Cardiac muscle cell (in vitro differentiated cells and primary cell): ENCODE results near the gene C19orf25. TPM values are rescaled to one million over a fixed set of nuclear protein-coding genes. Genes with fewer than 3 reads are reported as not detected.

Source experiments
- DNase-seq, 2 donors: peaks; one replicate each; pipeline versions ENCODE4 v3.0.0 to v3.0.0-alpha.2; 2010 to 2017; ENCODE audit warnings: low read depth in 1 of 2, low spot score in 1 of 2
- H3K27ac ChIP-seq: fragments of 200-600 bp; sonication (generic); 2 replicates; pipeline ENCODE4 v1.5.1; 2016
- H3K27me3 ChIP-seq: fragments of 200-600 bp; sonication (generic); 2 replicates; pipeline ENCODE4 v1.6.0; 2016; ENCODE audit warnings: control low read depth
- H3K36me3 ChIP-seq: fragments of 200-600 bp; sonication (generic); 2 replicates; pipeline ENCODE4 v1.5.1; 2016; ENCODE audit warnings: control low read depth
- H3K4me1 ChIP-seq: fragments of 200-600 bp; sonication (generic); 2 replicates; pipeline ENCODE4 v1.8.1; 2017; ENCODE audit warnings: low read depth, mild to moderate bottlenecking, mixed run types
- H3K4me3 ChIP-seq: fragments of 200-600 bp; sonication (generic); 2 replicates; pipeline ENCODE4 v1.5.1; 2016; ENCODE audit warnings: mild to moderate bottlenecking
- H3K9me3 ChIP-seq: fragments of 200-600 bp; sonication (generic); 2 replicates; pipeline ENCODE4 v1.5.1; 2017; ENCODE audit warnings: low read depth, mild to moderate bottlenecking, control low read depth
- polyA plus RNA-seq: library from polyadenylated mRNA; unstranded; fragments of >200 nt; fragmentation: Nextera tagmentation; extraction: Ambion mirVana; gene quantifications from 2 replicates; pipeline ENCODE4 v1.2.1, GENCODE V29; 2016
- total RNA-seq: library from RNA; depleted of rRNA; stranded (reverse); fragments of >200 nt; gene quantifications from 2 replicates; pipeline ENCODE4 v1.2.3, GENCODE V29; 2016
- TF ChIP-seq, protein P1 (sequence below): IDR thresholded peaks from 2 replicates; pipeline ENCODE4 v1.5.1; 2012; ENCODE audit warnings: low read depth, mild to moderate bottlenecking, low read length

The C19orf25 gene
- total and polyA plus RNA-seq, 2 experiments from 2014 or later: 52.4 to 84.9 TPM

DNA sequence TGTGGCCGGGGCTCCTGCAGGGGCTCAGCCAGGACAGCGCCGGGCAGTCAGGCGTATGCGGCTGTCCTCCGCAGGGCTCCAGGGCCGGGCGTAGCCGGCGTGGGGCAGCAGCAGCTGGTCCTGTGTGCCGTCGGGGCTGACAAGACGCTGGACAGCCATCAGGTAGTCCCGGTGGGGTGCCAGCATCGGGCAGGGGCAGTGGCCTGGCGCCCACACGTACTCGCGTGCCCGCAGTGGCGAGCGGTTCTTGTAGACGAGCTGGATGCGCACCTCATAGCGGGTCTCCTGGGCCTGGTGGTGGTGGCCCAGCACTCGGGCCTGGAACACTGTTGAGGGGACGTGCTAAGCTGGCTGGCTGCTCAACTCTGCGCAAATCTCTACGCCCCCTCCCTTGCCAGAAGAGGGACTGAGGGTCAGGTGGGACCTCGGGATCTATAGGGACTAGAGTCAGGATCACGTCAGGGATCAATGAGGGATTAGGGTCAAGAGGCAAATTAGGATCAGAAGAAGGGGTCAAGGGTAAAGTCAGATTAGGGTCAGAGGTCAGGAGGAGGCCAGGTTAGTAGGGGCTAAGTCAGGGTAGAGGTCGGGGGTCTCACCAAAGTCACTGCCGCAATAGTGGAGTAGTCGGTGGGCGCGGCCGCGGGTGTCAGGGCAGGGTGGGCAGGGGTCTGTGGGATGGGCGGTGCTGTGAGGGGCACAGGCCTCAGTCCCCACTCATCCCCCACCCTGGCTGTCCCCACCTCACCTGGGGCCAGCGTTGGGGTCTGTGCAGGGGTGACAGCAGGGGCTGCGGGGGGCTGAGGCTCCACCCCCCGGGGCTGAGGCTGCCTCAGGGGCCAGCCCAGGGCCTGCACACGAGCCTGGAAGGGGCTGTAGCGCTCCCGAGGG, 27.2 kb upstream of the C19orf25 start:
- no peaks in the 10 kb centered on the region for H3K9me3 ChIP-seq
- no peak overlapping the region for H3K4me3 ChIP-seq
- no peak overlapping the region for H3K27ac ChIP-seq
- no peaks in the 10 kb centered on the region for H3K36me3 ChIP-seq
- H3K27me3 ChIP-seq: peaks cover 18% of the 10 kb centered on the region
- TF ChIP-seq, protein P1, sequence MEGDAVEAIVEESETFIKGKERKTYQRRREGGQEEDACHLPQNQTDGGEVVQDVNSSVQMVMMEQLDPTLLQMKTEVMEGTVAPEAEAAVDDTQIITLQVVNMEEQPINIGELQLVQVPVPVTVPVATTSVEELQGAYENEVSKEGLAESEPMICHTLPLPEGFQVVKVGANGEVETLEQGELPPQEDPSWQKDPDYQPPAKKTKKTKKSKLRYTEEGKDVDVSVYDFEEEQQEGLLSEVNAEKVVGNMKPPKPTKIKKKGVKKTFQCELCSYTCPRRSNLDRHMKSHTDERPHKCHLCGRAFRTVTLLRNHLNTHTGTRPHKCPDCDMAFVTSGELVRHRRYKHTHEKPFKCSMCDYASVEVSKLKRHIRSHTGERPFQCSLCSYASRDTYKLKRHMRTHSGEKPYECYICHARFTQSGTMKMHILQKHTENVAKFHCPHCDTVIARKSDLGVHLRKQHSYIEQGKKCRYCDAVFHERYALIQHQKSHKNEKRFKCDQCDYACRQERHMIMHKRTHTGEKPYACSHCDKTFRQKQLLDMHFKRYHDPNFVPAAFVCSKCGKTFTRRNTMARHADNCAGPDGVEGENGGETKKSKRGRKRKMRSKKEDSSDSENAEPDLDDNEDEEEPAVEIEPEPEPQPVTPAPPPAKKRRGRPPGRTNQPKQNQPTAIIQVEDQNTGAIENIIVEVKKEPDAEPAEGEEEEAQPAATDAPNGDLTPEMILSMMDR: no peak
- no peak for DNase-seq
- no peaks in the 10 kb centered on the region for H3K4me1 ChIP-seq

DNA sequence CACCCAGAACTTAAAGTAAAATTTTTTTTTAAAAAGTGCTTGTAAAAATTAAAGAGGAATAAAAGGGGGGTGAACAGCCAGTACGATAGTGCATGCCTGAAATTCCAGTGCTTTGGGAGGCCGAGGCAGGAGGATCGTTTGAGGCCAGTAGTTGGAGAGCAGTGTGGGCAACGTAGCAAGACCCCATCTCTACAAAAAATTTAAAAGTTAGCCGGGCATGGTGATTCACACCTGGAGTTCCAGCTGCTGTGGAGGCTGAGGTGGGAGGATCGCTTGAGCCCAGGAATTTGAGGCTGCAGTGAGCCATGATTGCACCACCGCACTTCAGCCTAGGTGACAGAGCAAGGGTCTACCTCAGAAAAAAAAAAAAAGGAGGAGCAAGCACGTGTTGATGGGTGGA, 26.0 kb upstream of the C19orf25 start:
- TF ChIP-seq, protein P1: no peak
- no peak for DNase-seq
- no peaks in the 10 kb centered on the region for H3K4me1 ChIP-seq
- no peaks in the 10 kb centered on the region for H3K36me3 ChIP-seq
- no peaks in the 10 kb centered on the region for H3K9me3 ChIP-seq
- H3K4me3 ChIP-seq: no peak overlapping the region
- H3K27ac ChIP-seq: no peak overlapping the region
- H3K27me3 ChIP-seq: peaks cover 18% of the 10 kb centered on the region

DNA sequence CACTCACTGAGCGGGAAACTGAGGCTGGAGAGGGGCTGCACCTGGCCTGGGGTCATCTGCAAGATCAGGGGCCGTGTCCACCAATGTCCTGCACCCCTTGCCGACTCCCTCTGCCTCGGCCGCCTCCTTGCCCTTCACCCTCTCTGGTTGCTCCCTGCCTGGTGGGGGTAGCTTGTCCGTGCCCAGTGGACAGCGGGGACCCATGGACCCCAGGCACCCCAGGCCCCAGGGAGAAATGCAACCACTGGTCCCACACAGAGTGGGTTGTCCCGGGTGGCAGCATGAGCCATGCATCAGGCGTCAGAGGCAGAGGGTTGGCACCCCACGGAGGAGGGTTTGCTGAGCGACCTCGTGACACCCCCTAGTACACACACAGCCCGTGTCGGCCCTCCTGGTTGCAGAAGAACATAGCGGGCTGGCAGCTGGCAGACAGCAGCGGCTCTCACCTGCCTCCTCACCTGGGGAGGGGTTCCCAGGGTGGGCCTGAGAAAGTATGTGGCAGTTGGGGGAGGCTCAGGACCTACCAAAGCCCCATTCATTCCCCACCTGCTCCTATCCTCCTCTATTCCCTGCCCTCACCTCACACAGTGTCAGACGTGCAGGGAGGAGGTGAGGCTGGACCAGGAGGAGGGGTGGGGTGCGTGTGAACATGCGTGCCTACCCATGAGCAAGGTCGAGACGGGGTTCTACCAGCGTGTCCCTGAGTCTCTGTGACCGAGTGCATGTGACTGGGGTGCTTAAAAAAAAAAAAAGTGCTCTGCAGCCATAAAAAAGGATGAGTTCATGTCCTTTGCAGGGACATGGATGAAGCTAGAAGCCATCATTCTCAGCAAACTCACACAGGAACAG, 25.1 kb upstream of the C19orf25 start:
- H3K9me3 ChIP-seq: no peaks in the 10 kb centered on the region
- TF ChIP-seq, protein P1: no peak
- H3K36me3 ChIP-seq: no peaks in the 10 kb centered on the region
- no peak overlapping the region for H3K4me3 ChIP-seq
- H3K4me1 ChIP-seq: no peaks in the 10 kb centered on the region
- H3K27me3 ChIP-seq: peaks cover 18% of the 10 kb centered on the region
- H3K27ac ChIP-seq: no peak overlapping the region
- no peak for DNase-seq

DNA sequence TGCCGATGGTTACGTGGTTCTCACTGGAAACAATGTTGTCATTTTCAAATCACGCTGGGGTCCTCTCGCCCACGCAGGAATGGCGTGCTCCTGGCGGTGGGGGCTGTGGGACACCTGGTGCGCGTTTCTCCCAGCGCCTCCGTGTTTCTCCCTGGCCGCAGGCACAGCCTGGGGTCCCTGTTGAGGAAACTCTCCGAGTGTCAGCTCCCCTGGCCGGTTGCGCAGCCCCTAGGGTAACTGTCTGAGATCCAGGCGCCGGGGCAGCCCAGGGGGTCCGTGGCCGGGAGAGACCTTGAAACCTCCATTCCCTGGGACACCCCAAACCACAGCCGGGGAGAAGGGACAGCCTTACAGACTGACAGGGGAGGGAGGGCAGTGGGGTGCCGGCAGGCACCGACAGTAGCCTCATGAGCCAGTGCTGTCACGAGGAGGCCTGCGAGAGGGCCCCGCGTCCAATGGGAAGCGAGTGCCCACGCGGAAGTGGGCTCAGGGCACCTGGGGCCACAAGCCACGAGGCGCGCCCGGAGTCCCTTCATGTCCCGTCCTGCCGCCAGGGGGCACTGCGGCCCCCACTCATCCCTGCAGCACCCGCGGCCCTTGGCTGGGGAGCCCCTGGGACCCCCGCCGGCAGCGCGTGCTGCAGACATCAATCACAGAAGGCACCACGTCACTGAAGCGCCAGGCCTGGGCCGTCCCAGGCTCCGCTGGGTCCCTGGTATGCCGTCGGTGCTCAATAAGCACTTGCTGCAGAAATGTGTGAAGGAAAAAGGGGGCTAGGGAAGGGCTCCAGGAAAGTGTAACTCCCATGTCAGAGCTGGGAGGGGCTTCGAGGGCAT, 24.3 kb upstream of the C19orf25 start:
- Histone ChIP-seq H3K27me3 (peaks cover 18% of the 10 kb centered on the region), H3K27ac (no peak overlapping the region), H3K4me1 (no peaks in the 10 kb centered on the region), H3K36me3 (no peaks in the 10 kb centered on the region), H3K9me3 (no peaks in the 10 kb centered on the region), H3K4me3 (no peak overlapping the region)
- TF ChIP-seq, protein P1: peak; percentile 73
- peak; percentile 43 to 64 for DNase-seq
